ENCODE measurements around the gene HSD3B7.
A peak's percentile ranks its signal among the peaks of the same experiment; 100 is the strongest.

HSD3B7 gene

DNA sequence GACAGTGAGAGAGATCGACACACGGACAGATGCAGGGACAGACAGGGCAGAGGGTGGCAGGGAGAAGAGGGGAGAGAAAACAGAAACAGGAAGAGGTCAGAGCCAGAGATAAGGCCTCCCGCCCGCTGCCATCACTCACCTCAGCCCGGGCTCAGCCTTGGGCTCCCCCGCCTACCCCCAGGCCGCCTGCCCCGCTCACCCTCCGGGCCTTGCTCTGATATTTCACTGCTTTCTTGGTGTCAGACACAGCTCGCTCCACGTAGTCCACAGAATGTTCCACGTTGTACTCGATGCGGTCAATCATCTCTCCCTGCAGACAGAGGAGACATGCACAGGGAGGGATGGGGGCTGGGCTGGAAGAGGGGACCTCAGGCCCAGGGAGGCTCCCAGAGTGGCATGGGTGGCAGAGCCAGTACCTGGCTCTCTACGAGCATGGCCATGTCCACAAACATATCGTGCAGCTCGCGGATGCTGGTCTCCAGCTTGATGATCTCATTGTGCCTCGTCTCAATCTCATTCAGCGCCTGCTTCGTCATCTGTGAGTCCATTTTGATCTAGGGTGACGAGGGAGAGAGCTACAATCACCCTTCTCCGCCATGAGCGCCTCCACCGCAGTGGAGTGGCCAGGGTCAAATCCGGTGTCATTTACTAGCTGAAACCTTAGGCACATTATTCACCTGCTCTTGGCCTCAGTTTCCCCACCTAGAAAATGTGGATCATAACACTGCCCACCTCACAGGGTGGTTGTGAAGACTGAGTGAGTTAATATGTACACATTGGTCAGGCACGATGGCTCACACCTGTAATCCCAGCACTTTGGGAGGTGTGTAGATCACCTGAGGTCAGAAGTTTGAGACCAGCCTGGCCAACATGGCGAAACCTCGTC, 8.2 kb downstream of the HSD3B7 start:
- TF ChIP-seq, protein P1, sequence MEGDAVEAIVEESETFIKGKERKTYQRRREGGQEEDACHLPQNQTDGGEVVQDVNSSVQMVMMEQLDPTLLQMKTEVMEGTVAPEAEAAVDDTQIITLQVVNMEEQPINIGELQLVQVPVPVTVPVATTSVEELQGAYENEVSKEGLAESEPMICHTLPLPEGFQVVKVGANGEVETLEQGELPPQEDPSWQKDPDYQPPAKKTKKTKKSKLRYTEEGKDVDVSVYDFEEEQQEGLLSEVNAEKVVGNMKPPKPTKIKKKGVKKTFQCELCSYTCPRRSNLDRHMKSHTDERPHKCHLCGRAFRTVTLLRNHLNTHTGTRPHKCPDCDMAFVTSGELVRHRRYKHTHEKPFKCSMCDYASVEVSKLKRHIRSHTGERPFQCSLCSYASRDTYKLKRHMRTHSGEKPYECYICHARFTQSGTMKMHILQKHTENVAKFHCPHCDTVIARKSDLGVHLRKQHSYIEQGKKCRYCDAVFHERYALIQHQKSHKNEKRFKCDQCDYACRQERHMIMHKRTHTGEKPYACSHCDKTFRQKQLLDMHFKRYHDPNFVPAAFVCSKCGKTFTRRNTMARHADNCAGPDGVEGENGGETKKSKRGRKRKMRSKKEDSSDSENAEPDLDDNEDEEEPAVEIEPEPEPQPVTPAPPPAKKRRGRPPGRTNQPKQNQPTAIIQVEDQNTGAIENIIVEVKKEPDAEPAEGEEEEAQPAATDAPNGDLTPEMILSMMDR (IDR thresholded peaks at IDR 0.05; ENCODE audit: low read depth, low read length) = no peak
- no peak for DNase-seq (ENCODE audit: low read depth in 2 of 2)
- no peak overlapping the region for H3K4me3 ChIP-seq (replicated peaks in 1 of 2; ENCODE audit: low read depth in 2 of 2, low read length in 2 of 2)

DNA sequence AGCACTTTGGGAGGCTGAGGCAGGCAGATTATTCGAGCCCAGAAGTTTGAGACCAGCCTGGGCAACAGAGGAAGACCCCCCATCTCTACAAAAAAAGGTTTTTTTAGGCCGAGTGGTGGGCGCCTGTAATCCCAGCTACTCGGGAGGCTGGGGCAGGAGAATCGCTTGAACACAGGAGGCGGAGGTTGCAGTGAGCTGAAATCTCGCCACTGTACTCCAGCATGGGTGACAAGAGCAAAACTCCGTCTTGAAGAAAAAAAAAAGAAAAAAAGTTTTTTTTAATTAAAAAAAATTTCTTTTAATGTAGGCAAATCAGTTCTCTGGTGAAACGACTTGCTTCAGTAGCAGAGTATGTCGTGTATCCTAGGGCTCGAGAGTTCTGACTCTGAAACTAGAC, 10.9 kb downstream of the HSD3B7 start:
- H3K4me3 ChIP-seq (replicated peaks in 1 of 2; ENCODE audit: low read depth in 2 of 2, low read length in 2 of 2) = no peak overlapping the region
- DNase-seq (ENCODE audit: low read depth in 2 of 2) = no peak
- TF ChIP-seq, protein P1 (IDR thresholded peaks at IDR 0.05; ENCODE audit: low read depth, low read length) = no peak

DNA sequence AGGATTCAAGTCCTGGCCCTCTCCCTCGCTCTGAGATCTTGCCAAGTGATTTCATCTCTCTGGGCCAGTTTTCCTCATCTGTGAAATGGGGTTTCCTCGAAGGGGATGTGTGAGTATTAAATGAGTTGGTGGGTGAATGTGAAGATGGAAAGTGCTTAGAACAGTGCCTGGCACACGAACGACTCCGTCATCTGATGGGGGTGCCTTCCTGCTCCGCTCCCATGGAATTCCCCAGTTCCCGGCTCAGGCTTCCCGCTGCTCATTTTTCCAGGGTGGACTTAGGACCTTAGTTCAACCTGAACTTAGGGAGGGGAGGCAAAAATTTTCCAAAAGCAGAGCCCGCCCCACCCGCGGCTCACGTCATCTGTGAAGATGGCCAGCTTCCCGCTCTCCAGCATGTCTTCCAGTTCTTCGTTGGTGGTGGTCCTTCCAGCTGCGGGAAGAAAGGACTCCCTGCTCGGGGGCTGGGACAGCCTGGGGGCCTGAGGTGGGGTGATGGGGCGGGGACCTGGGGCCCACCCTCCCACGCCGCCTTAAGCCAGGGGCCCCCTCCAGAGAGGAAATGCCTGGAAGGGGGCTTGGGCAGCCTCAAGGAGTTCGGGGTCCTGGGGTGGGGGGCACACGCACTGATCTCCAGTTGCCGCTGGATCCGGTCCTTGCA, 11.4 kb downstream of the HSD3B7 start:
- TF ChIP-seq, protein P1 (IDR thresholded peaks at IDR 0.05; ENCODE audit: low read depth, low read length) = no peak
- peak in 1 of 2 donors; percentile 30 for DNase-seq (ENCODE audit: low read depth in 2 of 2)
- H3K4me3 ChIP-seq (replicated peaks in 1 of 2; ENCODE audit: low read depth in 2 of 2, low read length in 2 of 2) = peak overlapping the region; percentile 50 to 52

DNA sequence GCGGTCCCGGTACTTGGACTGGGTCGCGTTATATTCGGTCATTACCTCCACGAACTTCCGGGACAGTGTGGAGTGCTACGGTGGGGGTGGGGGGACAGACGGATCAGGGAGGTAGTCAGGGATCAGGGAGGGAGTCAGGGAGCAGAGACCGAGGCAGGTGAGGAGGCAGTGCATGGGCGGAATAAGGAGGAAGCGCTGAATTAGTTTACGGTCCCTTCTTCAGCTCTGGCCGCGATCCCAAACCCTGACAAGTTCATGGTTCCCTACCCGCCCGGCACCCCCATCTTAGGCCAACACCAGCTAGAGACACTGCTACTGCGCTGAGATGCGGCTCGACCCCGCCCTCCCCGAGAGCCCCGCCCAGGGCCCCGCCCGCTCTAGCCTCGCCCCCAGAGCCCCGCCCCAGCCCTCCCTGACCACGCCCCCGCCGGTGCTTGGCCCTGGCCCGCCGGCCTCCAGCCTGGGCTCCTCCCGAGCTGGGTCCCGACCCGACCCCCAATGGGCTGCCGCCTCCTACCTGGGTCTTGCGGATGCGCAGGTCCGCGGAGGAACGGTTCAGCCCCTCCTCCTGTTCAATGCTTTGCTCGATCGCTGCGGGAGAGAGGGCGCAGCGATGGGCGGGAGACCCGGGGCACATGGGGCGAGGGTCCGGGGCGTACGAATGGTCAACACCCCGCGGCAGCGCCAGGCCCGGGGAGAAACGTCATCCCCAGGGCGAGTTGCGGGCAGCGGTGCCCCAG, 12.1 kb downstream of the HSD3B7 start:
- peak; percentile 72 to 76 for DNase-seq (ENCODE audit: low read depth in 2 of 2)
- H3K4me3 ChIP-seq (replicated peaks in 1 of 2; ENCODE audit: low read depth in 2 of 2, low read length in 2 of 2) = peak overlapping the region; percentile 50 to 52
- TF ChIP-seq, protein P1 (IDR thresholded peaks at IDR 0.05; ENCODE audit: low read depth, low read length) = no peak

DNA sequence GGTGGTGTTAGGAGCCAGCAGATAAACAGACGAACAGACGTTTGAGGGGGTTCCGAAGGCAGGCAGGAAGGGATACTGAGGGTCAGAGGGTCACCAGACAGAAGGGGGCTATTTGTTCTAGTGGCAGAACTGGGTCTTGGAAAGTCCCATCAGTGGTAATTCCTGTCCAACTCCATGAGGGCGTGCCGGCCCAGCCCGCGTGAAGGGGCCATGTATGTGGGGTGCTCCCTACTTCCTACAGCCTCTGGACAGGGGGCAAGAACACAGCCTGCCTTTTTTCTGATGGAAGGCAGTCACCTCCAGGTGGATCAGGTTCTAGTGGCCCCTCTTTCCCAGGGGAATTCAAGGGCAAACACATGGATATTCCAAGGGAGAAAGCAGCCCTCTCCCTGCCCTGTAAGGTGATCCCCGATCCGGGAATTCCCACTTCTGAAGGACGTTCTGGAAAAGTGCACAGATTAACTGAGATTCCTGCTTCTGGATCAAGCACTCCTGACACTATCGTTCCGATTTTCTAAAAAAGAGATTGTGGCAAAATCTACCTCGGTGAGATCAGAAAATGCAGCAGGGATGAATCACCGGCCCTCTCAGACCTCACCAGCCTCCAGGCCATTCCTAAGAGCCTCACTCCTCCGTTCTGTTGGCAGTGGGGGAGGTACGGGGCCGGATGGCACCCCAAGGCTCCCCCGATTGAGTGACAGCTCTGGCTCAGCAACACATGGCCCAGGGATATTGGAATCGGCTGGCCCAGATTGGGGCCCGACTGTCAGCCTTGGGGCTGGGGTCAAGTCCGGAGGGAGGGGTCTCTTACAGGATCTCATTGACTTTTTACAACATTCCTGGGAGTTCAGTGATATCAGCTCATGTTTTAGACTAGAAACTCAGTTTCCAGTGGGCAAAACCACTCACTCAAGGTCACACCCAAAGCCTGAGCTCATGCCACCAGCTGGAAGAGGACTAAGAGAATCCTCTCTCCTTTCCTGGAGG, 13.0 kb downstream of the HSD3B7 start:
- H3K4me3 ChIP-seq (replicated peaks in 1 of 2; ENCODE audit: low read depth in 2 of 2, low read length in 2 of 2) = peak overlapping the region; percentile 50 to 51
- TF ChIP-seq, protein P1 (IDR thresholded peaks at IDR 0.05; ENCODE audit: low read depth, low read length) = no peak
- peak; percentile 57 to 84 for DNase-seq (ENCODE audit: low read depth in 2 of 2)

All from cardiac fibroblast (primary cell).